Adrenal gland (tissue), 5 donors: ENCODE results near the gene GXYLT2.

Source experiments
- POLR2A ChIP-seq, 2 donors: fragments of 450-650 bp; IDR thresholded peaks; one replicate each; pipeline ENCODE4 v1.6.1; 2017; ENCODE audit warnings: antibody characterized with exemption in 2 of 2, mild to moderate bottlenecking in 2 of 2, moderate library complexity in 1 of 2
- TF ChIP-seq, protein P1 (sequence below), 6 experiments: fragments of 450-650 bp in 4 of 6; fragments of 200-600 bp in 2 of 6; sonication (generic) in 1 of 6; IDR thresholded peaks; 1 replicate in 5 of 6; 2 replicates in 1 of 6; pipeline versions ENCODE4 v1.5.1 to v1.8.0; 2016 to 2021; ENCODE audit warnings: antibody characterized with exemption in 6 of 6, mild to moderate bottlenecking in 2 of 6, moderate library complexity in 1 of 6
- donor health status: DM: no; HTN: no; CAD: no.

DNA sequence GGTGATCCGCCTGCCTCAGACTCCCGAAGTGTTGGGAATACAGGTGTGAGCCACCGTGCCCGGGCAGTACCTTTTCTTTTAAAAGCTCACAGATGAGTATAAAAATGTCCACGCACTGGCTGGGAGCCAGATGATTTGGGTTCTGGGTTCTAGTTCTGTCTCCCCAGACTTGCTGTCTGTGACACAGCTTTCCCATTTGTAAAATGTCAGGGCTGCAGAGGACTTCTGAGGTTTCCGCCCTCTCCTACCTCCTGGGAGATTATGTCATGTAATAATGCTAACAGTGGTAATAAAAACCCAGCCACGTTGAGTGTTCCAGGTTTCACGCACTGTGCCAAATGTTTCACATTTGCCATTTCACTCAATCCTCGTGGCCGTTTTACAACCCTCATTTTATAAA lies 107.5 kb downstream of the GXYLT2 start:
- TF ChIP-seq, protein P1, sequence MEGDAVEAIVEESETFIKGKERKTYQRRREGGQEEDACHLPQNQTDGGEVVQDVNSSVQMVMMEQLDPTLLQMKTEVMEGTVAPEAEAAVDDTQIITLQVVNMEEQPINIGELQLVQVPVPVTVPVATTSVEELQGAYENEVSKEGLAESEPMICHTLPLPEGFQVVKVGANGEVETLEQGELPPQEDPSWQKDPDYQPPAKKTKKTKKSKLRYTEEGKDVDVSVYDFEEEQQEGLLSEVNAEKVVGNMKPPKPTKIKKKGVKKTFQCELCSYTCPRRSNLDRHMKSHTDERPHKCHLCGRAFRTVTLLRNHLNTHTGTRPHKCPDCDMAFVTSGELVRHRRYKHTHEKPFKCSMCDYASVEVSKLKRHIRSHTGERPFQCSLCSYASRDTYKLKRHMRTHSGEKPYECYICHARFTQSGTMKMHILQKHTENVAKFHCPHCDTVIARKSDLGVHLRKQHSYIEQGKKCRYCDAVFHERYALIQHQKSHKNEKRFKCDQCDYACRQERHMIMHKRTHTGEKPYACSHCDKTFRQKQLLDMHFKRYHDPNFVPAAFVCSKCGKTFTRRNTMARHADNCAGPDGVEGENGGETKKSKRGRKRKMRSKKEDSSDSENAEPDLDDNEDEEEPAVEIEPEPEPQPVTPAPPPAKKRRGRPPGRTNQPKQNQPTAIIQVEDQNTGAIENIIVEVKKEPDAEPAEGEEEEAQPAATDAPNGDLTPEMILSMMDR (IDR thresholded peaks at IDR 0.05): no peak
- TF ChIP-seq POLR2A (IDR thresholded peaks at IDR 0.05): no peak
